ENCODE data around the gene NAALADL1. TPM values are rescaled to one million over a fixed set of nuclear protein-coding genes. Genes with fewer than 3 reads are reported as not detected.

Gene NAALADL1
- total RNA-seq, 6 experiments from 2014 or later: 0.83 to 3.5 (median 1.4) TPM

DNA sequence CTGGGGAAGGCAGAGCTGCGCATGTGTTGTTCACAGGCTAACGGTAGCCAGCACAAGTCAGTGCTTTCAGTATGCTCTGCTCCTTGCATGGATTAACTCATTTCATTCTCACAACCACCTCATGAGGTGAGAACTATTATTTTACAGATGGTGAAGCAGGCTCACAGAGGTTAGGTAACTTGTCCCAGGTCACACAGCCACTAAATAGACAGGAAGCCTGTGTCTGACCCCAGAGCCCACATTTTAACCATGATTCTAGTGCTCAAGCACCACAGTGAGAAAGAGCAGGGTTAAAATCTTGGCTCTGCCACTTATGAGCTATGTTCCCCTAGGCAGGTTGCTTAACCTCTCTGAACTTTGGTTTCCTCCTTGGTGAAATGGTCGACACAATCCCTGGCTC, 37.4 kb downstream of the NAALADL1 start:
- intact Hi-C loops (cut with DNase I): no loop called here
- Histone ChIP-seq H3K27me3 (no peaks in the 10 kb centered on the region), H3K36me3 (peaks cover 0 to 3% (median 0%) of the 10 kb centered on the region in 4 donors), H3K4me3 (no peak overlapping the region), H3K27ac (no peak overlapping the region), H3K9me3 (no peaks in the 10 kb centered on the region), H3K4me1 (peaks cover 0 to 5% (median 0%) of the 10 kb centered on the region in 4 donors)
- TF ChIP-seq POLR2A (IDR thresholded peaks at IDR 0.05) (no peak), CTCF (IDR thresholded peaks at IDR 0.05) (no peak)
- WGBS (ENCODE audit: insufficient coverage, low coverage, low lambda C conversion rate, missing lambda C conversion rate): 50% methylated on average over 3 of the region's 3 CpGs
- ATAC-seq (no peak), DNase-seq (no peak)

DNA sequence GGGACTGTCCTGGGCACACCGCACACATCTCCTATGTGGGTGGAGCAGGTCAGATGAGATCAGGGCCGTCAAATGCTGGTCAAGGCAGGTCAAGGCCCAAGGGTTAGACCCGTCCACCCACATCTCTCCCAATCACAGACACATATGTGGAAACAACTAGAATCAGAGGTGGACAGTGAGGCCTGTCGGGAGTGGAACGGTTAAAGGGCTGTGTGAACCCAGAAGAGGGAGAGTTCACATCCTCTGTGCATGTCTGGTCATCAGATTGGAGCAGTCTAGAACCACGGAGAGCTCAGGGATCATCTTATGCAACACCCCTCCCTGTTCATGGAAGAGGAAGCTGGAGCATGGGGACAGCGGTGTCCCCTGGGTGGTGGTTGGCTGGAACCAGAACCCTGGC, 38.5 kb downstream of the NAALADL1 start:
- no peaks in the 10 kb centered on the region for H3K27me3 ChIP-seq
- DNase-seq (no peak), ATAC-seq (peak in 3 of 4 donors; percentile 6 to 42 (median 41))
- peaks cover 0 to 5% (median 0%) of the 10 kb centered on the region in 4 donors for H3K4me1 ChIP-seq
- H3K9me3 ChIP-seq: no peaks in the 10 kb centered on the region
- no peak overlapping the region for H3K27ac ChIP-seq
- H3K4me3 ChIP-seq: no peak overlapping the region
- peaks cover 0 to 3% (median 0%) of the 10 kb centered on the region in 4 donors for H3K36me3 ChIP-seq
- TF ChIP-seq POLR2A (IDR thresholded peaks at IDR 0.05) (no peak), CTCF (IDR thresholded peaks at IDR 0.05) (no peak)
- 40% methylated on average over 6 of the region's 7 CpGs for WGBS (ENCODE audit: insufficient coverage, low coverage, low lambda C conversion rate, missing lambda C conversion rate)
- intact Hi-C loops (cut with DNase I): no loop called here

- 91% methylated on average over 4 of the region's 6 CpGs for WGBS (ENCODE audit: insufficient coverage, low coverage, low lambda C conversion rate, missing lambda C conversion rate)
- H3K27me3 ChIP-seq: no peaks in the 10 kb centered on the region
- DNase-seq: no peak
- no peak overlapping the region for H3K4me3 ChIP-seq
- no peaks in the 10 kb centered on the region for H3K9me3 ChIP-seq
- H3K36me3 ChIP-seq: peaks cover 0 to 3% (median 0%) of the 10 kb centered on the region in 4 donors
- intact Hi-C loops (cut with DNase I): no loop called here
- H3K27ac ChIP-seq: no peak overlapping the region
- H3K4me1 ChIP-seq: peaks cover 0 to 5% (median 0%) of the 10 kb centered on the region in 4 donors
- TF ChIP-seq CTCF (IDR thresholded peaks at IDR 0.05) (no peak), POLR2A (IDR thresholded peaks at IDR 0.05) (no peak)
- ATAC-seq: no peak
Observed at GRCh38 chr11:65017937-65018336, 40.4 kb downstream of the NAALADL1 start.

DNA sequence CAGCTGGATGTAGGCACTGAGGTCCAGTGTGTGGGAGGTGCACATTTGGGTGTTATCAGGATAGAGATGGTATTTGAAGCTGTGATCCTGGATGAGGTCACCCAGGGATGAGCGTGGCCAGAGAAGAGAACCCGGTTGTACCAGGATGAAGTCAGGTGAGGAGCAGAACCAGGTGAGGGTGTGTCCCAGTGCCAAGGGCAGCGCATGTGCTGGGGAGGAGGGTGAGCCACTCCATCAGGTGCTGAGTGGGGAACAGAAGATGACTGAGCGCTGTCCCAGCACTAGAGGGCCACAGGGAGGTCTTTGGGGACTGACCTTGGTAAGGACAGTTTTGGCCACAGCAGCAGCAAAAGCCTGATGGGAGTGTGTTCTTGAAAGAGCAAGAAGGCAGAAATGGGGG, 41.6 kb downstream of the NAALADL1 start:
- whole genome bisulfite sequencing (ENCODE audit: insufficient coverage, low coverage, low lambda C conversion rate, missing lambda C conversion rate): 80% methylated on average over 1 of the region's 4 CpGs

More for the DNA sequence above, 41.6 kb downstream of the NAALADL1 start:
- no peak overlapping the region for H3K27ac ChIP-seq
- ATAC-seq: no peak
- H3K9me3 ChIP-seq: no peaks in the 10 kb centered on the region
- intact Hi-C loops (cut with DNase I): no loop called here
- no peak for TF ChIP-seq CTCF (IDR thresholded peaks at IDR 0.05)
- TF ChIP-seq POLR2A (IDR thresholded peaks at IDR 0.05): no peak
- H3K36me3 ChIP-seq: peaks cover 0 to 3% (median 0%) of the 10 kb centered on the region in 4 donors
- H3K27me3 ChIP-seq: no peaks in the 10 kb centered on the region
- no peak for DNase-seq
- peaks cover 0 to 6% (median 0%) of the 10 kb centered on the region in 4 donors for H3K4me1 ChIP-seq
- H3K4me3 ChIP-seq: no peak overlapping the region
